ENCODE measurements around the gene KCNK3. TPM values are rescaled to one million over a fixed set of nuclear protein-coding genes. Genes with fewer than 3 reads are reported as not detected.

The KCNK3 gene
- total and polyA plus RNA-seq, 2 of the 13 experiments (the other 11 are each of a cell fraction or from before 2014, with no cell fraction given) = not detected

DNA sequence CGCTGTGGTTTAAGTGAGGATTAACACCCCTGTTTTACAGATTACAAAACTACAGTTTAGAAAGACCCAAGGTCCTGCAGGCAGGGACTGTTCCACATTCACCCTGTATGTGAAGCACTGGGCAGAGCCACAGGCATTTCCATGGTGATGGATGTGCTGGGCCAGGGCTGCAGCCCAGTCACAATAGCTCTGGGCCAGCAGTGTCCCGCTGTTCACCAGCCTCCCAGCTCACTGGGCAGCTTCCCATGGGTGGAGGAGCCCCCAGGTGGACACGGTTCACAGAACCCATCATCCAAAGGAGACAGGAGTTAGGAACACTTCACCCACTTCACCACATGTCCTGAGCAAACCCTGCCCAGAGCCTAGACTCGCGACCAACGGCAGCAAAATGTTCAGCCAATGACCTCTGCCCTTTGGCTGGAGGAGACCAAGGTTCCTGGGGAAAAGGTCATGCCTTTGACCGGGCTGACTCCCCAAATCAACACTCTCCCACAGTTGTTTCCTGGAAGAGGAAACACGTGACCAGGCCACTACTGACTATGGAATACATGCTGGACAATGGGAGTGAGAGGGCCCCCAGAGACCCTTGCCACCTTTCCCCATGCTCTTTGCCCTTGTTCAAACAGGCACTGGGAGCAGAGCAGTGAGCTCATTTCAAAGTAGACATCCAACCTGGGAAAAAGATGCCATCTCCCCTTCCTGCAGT is 43.5 kb downstream of the KCNK3 start (continued):
- TF ChIP-seq, protein P1, sequence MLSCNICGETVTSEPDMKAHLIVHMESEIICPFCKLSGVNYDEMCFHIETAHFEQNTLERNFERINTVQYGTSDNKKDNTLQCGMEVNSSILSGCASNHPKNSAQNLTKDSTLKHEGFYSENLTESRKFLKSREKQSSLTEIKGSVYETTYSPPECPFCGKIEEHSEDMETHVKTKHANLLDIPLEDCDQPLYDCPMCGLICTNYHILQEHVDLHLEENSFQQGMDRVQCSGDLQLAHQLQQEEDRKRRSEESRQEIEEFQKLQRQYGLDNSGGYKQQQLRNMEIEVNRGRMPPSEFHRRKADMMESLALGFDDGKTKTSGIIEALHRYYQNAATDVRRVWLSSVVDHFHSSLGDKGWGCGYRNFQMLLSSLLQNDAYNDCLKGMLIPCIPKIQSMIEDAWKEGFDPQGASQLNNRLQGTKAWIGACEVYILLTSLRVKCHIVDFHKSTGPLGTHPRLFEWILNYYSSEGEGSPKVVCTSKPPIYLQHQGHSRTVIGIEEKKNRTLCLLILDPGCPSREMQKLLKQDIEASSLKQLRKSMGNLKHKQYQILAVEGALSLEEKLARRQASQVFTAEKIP (CRISPR knock-in tag; IDR thresholded peaks at IDR 0.05; ENCODE audit: borderline replicate concordance) = no peak
- no peak for TF ChIP-seq ZNF589 (CRISPR knock-in tag; conservative IDR thresholded peaks at IDR 0.05)

DNA sequence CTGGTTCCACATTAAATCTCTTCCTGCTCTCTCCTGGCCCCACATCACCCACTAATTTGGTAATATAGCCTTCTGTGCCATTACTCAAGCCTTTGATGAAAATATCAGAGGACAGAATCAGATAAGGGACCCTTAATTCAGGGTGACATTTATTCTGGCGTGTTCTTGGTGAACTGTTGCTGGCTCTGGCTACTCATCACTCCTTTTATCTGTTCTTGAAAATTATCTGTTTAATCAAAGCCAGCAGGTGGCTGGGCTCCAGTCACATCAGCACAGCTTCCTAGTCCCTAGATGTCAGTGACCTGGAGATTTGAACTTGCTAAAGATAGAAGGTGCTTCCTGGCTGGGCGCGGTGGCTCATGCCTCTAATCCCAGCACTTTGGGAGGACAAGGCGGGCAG is 44.7 kb downstream of the KCNK3 start:
- Histone ChIP-seq H3K4me1 (ENCODE audit: insufficient read depth, low read length) (peaks cover 34% of the 10 kb centered on the region), H2AFZ (ENCODE audit: low read length) (no peak overlapping the region), H3K27me3 (ENCODE audit: control insufficient read depth in 1 of 2, insufficient read depth in 2 of 2, low read length in 2 of 2) (peaks cover 10 to 28% of the 10 kb centered on the region in 2 experiments; a peak in 4 of 5 replicates), H3K9me3 (ENCODE audit: low read length) (no peaks in the 10 kb centered on the region), H3K27ac (ENCODE audit: extremely low read length, insufficient read depth, low read length) (no peak overlapping the region), H3K9ac (ENCODE audit: insufficient read depth, low read depth, low read length) (no peak overlapping the region), H3K79me2 (ENCODE audit: insufficient read depth, low read length) (no peaks in the 10 kb centered on the region), H3K4me3 (replicated peaks in 1 of 3; ENCODE audit: insufficient read depth in 1 of 3, low read depth in 2 of 3, low read length in 3 of 3) (no peak overlapping the region), H4K20me1 (ENCODE audit: insufficient read depth, low read length) (no peaks in the 10 kb centered on the region), H3K36me3 (replicated peaks in 1 of 2; ENCODE audit: control insufficient read depth in 1 of 2, insufficient read depth in 2 of 2, low read length in 2 of 2) (no peaks in the 10 kb centered on the region), H3K4me2 (ENCODE audit: low read depth, low read length) (no peak overlapping the region)
- DNase-seq (ENCODE audit: low spot score) (no peak), ATAC-seq (no peak), FAIRE-seq (no peak)
- 57% methylated on average over 4 of the region's 4 CpGs for WGBS (ENCODE audit: low lambda C conversion rate)
- BruUV-seq (replicated peaks) = no TSS peak
- TF ChIP-seq SIN3B (IDR thresholded peaks at IDR 0.05; ENCODE audit: low read length) = no peak
- TF ChIP-seq ZNF430 (CRISPR knock-in tag; IDR thresholded peaks at IDR 0.05) = no peak
- TF ChIP-seq ZNF121 (CRISPR knock-in tag; IDR thresholded peaks at IDR 0.05) = no peak
- TF ChIP-seq, protein P2, sequence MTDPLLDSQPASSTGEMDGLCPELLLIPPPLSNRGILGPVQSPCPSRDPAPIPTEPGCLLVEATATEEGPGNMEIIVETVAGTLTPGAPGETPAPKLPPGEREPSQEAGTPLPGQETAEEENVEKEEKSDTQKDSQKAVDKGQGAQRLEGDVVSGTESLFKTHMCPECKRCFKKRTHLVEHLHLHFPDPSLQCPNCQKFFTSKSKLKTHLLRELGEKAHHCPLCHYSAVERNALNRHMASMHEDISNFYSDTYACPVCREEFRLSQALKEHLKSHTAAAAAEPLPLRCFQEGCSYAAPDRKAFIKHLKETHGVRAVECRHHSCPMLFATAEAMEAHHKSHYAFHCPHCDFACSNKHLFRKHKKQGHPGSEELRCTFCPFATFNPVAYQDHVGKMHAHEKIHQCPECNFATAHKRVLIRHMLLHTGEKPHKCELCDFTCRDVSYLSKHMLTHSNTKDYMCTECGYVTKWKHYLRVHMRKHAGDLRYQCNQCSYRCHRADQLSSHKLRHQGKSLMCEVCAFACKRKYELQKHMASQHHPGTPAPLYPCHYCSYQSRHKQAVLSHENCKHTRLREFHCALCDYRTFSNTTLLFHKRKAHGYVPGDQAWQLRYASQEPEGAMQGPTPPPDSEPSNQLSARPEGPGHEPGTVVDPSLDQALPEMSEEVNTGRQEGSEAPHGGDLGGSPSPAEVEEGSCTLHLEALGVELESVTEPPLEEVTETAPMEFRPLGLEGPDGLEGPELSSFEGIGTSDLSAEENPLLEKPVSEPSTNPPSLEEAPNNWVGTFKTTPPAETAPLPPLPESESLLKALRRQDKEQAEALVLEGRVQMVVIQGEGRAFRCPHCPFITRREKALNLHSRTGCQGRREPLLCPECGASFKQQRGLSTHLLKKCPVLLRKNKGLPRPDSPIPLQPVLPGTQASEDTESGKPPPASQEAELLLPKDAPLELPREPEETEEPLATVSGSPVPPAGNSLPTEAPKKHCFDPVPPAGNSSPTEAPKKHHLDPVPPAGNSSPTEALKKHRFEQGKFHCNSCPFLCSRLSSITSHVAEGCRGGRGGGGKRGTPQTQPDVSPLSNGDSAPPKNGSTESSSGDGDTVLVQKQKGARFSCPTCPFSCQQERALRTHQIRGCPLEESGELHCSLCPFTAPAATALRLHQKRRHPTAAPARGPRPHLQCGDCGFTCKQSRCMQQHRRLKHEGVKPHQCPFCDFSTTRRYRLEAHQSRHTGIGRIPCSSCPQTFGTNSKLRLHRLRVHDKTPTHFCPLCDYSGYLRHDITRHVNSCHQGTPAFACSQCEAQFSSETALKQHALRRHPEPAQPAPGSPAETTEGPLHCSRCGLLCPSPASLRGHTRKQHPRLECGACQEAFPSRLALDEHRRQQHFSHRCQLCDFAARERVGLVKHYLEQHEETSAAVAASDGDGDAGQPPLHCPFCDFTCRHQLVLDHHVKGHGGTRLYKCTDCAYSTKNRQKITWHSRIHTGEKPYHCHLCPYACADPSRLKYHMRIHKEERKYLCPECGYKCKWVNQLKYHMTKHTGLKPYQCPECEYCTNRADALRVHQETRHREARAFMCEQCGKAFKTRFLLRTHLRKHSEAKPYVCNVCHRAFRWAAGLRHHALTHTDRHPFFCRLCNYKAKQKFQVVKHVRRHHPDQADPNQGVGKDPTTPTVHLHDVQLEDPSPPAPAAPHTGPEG (CRISPR knock-in tag; IDR thresholded peaks at IDR 0.05) = no peak
- no peak for TF ChIP-seq MTF2 (CRISPR knock-in tag; IDR thresholded peaks at IDR 0.05; ENCODE audit: borderline replicate concordance)
- TF ChIP-seq MEF2D (CRISPR knock-in tag; IDR thresholded peaks at IDR 0.05) = no peak
- TF ChIP-seq, protein P3, sequence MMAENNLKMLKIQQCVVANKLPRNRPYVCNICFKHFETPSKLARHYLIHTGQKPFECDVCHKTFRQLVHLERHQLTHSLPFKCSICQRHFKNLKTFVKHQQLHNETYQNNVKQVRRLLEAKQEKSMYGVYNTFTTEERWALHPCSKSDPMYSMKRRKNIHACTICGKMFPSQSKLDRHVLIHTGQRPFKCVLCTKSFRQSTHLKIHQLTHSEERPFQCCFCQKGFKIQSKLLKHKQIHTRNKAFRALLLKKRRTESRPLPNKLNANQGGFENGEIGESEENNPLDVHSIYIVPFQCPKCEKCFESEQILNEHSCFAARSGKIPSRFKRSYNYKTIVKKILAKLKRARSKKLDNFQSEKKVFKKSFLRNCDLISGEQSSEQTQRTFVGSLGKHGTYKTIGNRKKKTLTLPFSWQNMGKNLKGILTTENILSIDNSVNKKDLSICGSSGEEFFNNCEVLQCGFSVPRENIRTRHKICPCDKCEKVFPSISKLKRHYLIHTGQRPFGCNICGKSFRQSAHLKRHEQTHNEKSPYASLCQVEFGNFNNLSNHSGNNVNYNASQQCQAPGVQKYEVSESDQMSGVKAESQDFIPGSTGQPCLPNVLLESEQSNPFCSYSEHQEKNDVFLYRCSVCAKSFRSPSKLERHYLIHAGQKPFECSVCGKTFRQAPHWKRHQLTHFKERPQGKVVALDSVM (CRISPR knock-in tag; IDR thresholded peaks at IDR 0.05) = no peak
- TF ChIP-seq BHLHE40 (IDR thresholded peaks at IDR 0.05; ENCODE audit: low read length) = no peak
- CTCF ChIA-PET (ENCODE audit: low intra/inter-chr PET ratio, low total read pairs) = no interaction called here
- in situ Hi-C loops (cut with HindIII; ENCODE audit: extremely low pct_ligation_motif_present, low pct_unique_long_range_greater_than_20kb) = no loop called here
- intact Hi-C loops (cut with micrococcal nuclease; ENCODE audit: unreplicated experiment) = no loop called here
- POLR2A ChIA-PET = no interaction called here

All from HepG2 (cell line).